Erythroblast (primary cell): Measurements from ENCODE around the gene TOP2B.

Source experiments
- GATA1 ChIP-seq: IDR thresholded peaks from 2 replicates; pipeline ENCODE4 v1.6.1; 2011; ENCODE audit warnings: low read depth, mild to moderate bottlenecking, control low read depth, low read length, moderate library complexity
- POLR2A ChIP-seq: IDR thresholded peaks from 2 replicates; pipeline ENCODE4 v1.6.1; 2011; ENCODE audit warnings: mild to moderate bottlenecking, low read length

- TF ChIP-seq POLR2A (no peak), GATA1 (no peak)
These were observed 10.1 kb downstream of the TOP2B start for GRCh38 chr3:25654576-25654975.
